Natural killer cell treated with Interleukin-12 subunit alpha and Interleukin-12 subunit beta and Interleukin-15 and Interleukin-18, amount 100 ng/mL, for 72 hours (primary cell): ENCODE measurements around the gene BANF2. TPM values are rescaled to one million over a fixed set of nuclear protein-coding genes. Genes with fewer than 3 reads are reported as not detected.

Experiments used
- ATAC-seq, 2 donors: fragments of 150-1000 bp; cut with Tn5 transposase in 1 of 2; sonication (Bioruptor Pico), chemical (Tn5 transposase) in 1 of 2; 2 replicates each; pipeline ENCODE4 v1.10.0; 2021
- DNase-seq: peaks from one replicate; pipeline ENCODE4 v3.0.0; 2022; ENCODE audit warnings: low spot score
- H3K27ac Mint-ChIP-seq, 2 donors: 1 replicate in 1 of 2; 2 replicates in 1 of 2; pipeline ENCODE4 v1.8.0; 2022; ENCODE audit warnings: mixed read lengths in 2 of 2, mild to moderate bottlenecking in 1 of 2, moderate library complexity in 1 of 2
- H3K27me3 Mint-ChIP-seq, 2 donors: 1 replicate in 1 of 2; 2 replicates in 1 of 2; pipeline ENCODE4 v1.8.0; 2022; ENCODE audit warnings: mixed read lengths in 2 of 2
- H3K36me3 Mint-ChIP-seq: one replicate; pipeline ENCODE4 v1.8.0; 2022; ENCODE audit warnings: mixed read lengths
- H3K4me1 Mint-ChIP-seq, 2 donors: 1 replicate in 1 of 2; 2 replicates in 1 of 2; pipeline ENCODE4 v1.8.0; 2022; ENCODE audit warnings: low read depth in 2 of 2, mixed read lengths in 2 of 2, mild to moderate bottlenecking in 1 of 2
- H3K4me3 Mint-ChIP-seq: one replicate; pipeline ENCODE4 v1.8.0; 2022; ENCODE audit warnings: mixed read lengths
- H3K9me3 Mint-ChIP-seq: 2 replicates; pipeline ENCODE4 v1.8.0; 2022; ENCODE audit warnings: mixed read lengths
- total RNA-seq, 2 donors: library from RNA; stranded (reverse); gene quantifications; one replicate each; pipeline ENCODE4 v1.2.3, GENCODE V29; 2022

Gene BANF2
- total RNA-seq, 2 donors from 2014 or later, result not detected

GRCh38 chr20:17682103-17682888, 17.5 kb upstream of the BANF2 start, which contains the start of gene RRBP1:
Gene RRBP1, minus strand, starts transcription at chr20:17682242. Its CDS starts 21,735 bp downstream, at chr20:17660507.
- peak; percentile 96 for ATAC-seq
- Mint-ChIP-seq H3K36me3 (no peaks in the 10 kb centered on the region), H3K27me3 (peaks cover 29 to 36% of the 10 kb centered on the region in 2 donors), H3K27ac (peak within 1 kb of the TSS; percentile 66 to 77), H3K9me3 (no peaks in the 10 kb centered on the region), H3K4me3 (peak within 1 kb of the TSS; percentile 85), H3K4me1 (peaks cover 31 to 33% of the 10 kb centered on the region in 2 donors)
- DNase-seq, result peak; percentile 99

DNA sequence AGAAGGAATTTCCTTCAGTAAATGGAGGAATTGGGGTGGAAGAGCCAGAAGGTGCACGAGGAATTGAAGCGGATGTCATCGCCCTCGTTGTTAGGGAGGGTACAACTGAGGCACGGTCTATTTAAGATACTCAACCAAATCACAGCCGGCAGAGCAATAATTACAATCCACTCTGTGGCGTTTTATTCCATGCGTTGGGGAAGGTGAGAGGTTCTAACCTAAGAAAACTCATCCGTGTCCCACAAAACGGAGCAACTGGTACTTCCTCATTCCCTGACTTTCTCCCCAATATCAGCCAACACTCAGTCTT, 16.9 kb upstream of the BANF2 start:
- Mint-ChIP-seq H3K9me3 (no peaks in the 10 kb centered on the region), H3K4me1 (peaks cover 33 to 34% of the 10 kb centered on the region in 2 donors), H3K36me3 (no peaks in the 10 kb centered on the region), H3K27ac (peak overlapping the region; percentile 66 to 77), H3K27me3 (peaks cover 34 to 42% of the 10 kb centered on the region in 2 donors), H3K4me3 (peak overlapping the region; percentile 85)
- no peak for DNase-seq
- no peak for ATAC-seq

DNA sequence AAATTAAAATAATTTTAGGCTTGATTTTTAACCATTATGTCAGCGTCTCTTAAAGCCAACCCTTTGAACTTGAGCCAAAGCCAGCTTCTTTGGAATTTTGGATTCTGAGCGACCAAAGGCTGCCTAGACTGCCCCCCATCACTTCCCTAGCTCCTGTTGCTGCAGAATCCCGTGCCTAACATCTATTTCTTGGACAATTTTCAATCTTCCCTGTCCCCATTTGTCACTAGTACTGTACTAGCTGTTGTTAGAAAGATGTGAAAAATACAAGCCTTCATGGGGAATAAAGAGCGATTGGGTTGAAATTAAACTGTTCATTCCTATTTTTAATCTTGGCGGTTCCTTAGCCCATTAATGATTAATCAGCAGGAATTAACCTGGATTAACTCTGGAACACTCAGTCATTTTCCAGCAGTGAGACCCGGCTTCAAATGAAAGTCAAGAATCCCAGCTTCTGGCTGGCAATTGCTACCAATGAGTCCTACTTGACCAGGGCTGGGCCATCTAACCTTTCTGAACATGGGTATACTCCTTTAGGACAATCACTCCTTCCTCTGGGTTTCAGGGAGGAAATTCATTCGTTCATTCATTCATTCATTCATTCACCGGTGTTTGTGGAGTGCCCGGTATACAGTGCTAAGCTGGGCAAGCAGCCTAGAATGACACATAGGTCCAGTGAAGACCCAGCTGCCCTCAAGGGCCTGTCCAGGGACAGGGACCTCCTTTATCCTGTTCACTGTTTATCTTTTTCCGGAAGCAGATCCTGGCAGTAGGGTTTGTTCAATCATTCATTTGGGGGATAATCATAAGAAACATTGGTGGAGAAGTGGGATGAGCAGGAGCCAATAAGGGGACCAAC, 16.3 kb upstream of the BANF2 start:
- Mint-ChIP-seq H3K4me3 (peak overlapping the region; percentile 85), H3K4me1 (peaks cover 28 to 30% of the 10 kb centered on the region in 2 donors), H3K36me3 (no peaks in the 10 kb centered on the region), H3K27me3 (peaks cover 37 to 48% of the 10 kb centered on the region in 2 donors), H3K9me3 (no peaks in the 10 kb centered on the region), H3K27ac (peak overlapping the region; percentile 9 to 66)
- ATAC-seq (no peak), DNase-seq (no peak)

DNA sequence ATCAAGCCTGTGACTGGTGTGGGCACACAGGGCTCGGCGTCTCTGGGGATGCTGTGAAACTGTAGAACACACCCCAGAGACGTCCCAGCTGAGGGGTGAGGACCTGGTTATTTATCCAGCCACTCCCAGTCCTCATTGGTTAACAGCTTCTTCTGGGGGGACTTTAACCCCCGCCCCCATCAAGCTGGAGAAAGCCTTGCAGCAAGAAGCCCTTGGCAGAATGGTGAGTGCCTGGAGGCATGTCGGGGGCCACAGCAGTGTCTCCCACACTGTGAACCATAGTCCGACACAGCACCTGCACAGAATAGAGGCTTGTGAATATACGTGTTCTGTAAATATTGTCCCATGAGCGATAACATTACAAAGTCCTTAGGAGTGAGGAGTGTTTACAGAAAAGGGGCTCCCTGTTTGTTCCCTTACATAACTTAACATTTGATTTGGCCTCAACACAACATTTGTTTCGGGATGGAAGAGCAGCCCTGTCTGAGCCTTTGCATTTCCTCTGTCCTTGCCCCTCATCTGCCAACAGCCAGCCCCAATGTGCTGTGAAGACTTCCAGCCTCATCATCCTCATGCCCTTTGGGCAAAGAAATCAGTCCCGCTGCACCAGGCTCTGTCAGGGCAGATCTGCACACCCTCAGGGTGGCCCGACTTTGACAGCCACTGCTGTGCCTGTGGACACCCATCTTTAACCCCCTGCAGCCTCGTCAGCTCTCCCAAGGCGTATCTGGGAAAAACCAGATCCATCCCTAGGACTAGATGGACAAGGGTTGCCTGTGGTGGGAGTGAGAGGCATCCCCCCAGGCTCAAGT, 15.5 kb upstream of the BANF2 start:
- Mint-ChIP-seq H3K4me3 (no peak overlapping the region), H3K9me3 (no peaks in the 10 kb centered on the region), H3K27ac (peak overlapping the region in 1 of 2 donors; percentile 9), H3K4me1 (peaks cover 23 to 27% of the 10 kb centered on the region in 2 donors), H3K27me3 (peaks cover 39 to 51% of the 10 kb centered on the region in 2 donors), H3K36me3 (no peaks in the 10 kb centered on the region)
- DNase-seq (no peak), ATAC-seq (no peak)

- no peak overlapping the region for H3K4me3 Mint-ChIP-seq
- no peak for DNase-seq
- H3K27ac Mint-ChIP-seq, result no peak overlapping the region
- H3K4me1 Mint-ChIP-seq, result peaks cover 14 to 18% of the 10 kb centered on the region in 2 donors
- no peaks in the 10 kb centered on the region for H3K9me3 Mint-ChIP-seq
- no peak for ATAC-seq
- H3K36me3 Mint-ChIP-seq, result no peaks in the 10 kb centered on the region
- peaks cover 44 to 51% of the 10 kb centered on the region in 2 donors for H3K27me3 Mint-ChIP-seq
Measured at GRCh38 chr20:17685168-17685567, 14.6 kb upstream of the BANF2 start.

DNA sequence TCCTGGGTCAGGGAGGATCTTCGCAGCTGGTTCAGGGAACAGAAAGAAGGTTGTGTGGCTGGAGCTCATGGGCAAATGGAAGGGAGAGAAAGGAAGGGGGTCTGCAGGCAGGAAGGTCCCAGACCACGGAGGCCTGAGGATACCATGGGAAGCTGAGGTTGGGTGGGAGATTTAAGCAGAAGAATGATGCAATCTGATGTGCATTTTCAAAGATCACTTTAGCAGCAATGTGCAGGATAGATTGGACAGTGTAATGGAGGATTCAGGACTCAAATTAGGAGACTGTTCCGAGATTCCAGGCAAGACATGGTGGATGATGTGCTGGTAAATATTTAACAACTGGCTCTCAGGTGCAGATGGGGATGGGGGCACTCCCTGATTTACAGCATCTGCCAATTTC, 12.0 kb upstream of the BANF2 start:
- ATAC-seq, result no peak
- Mint-ChIP-seq H3K36me3 (no peaks in the 10 kb centered on the region), H3K4me3 (no peak overlapping the region), H3K27me3 (peaks cover 49 to 59% of the 10 kb centered on the region in 2 donors), H3K9me3 (no peaks in the 10 kb centered on the region), H3K4me1 (peaks cover 8 to 12% of the 10 kb centered on the region in 2 donors), H3K27ac (no peak overlapping the region)
- no peak for DNase-seq

- Mint-ChIP-seq H3K36me3 (no peaks in the 10 kb centered on the region), H3K4me3 (no peak overlapping the region), H3K27me3 (peaks cover 42 to 57% of the 10 kb centered on the region in 2 donors), H3K9me3 (no peaks in the 10 kb centered on the region), H3K27ac (no peak overlapping the region), H3K4me1 (peaks cover 0 to 6% of the 10 kb centered on the region in 2 donors)
- no peak for DNase-seq
- no peak for ATAC-seq
Measured at GRCh38 chr20:17688965-17689364, 10.8 kb upstream of the BANF2 start.

- Mint-ChIP-seq H3K9me3 (no peaks in the 10 kb centered on the region), H3K27ac (no peak overlapping the region), H3K27me3 (peaks cover 38 to 52% of the 10 kb centered on the region in 2 donors), H3K4me3 (no peak overlapping the region), H3K36me3 (no peaks in the 10 kb centered on the region), H3K4me1 (peaks cover 0 to 6% of the 10 kb centered on the region in 2 donors)
- DNase-seq (no peak), ATAC-seq (no peak)
Measured at GRCh38 chr20:17690144-17690543, 9.6 kb upstream of the BANF2 start.

GRCh38 chr20:17691758-17692157, 8.0 kb upstream of the BANF2 start:
- DNase-seq (no peak), ATAC-seq (no peak)
- Mint-ChIP-seq H3K9me3 (no peaks in the 10 kb centered on the region), H3K4me3 (no peak overlapping the region), H3K27me3 (peaks cover 26 to 40% of the 10 kb centered on the region in 2 donors), H3K4me1 (peaks cover 0 to 6% of the 10 kb centered on the region in 2 donors), H3K36me3 (no peaks in the 10 kb centered on the region), H3K27ac (no peak overlapping the region)

DNA sequence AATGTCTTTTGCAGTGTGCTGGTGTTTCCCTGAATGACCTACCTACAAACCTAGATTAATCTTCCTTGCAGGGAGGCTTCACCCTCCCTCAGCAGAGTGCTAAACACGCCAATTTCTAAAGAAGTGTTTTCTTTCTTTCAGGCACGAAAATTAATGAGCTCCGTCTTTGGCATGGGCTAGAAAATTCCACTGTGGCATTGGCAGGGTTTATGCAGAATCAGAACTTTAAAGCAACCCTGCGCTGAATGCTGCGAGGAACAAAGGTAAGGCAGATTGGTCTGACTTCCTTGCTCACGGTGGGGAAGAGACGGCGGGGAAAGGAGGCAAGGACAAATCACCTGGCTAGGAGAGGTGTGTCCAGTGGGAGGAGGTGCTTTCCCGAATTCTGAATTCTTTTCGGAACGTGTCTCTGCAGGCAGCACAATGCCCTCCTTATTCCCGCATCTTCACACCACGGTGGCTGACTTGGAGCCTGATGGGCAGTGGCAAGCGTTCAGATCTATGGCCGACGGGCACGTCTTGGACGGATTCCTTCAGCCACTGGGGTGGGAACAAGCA, 6.2 kb upstream of the BANF2 start:
- DNase-seq (no peak), ATAC-seq (no peak)
- H3K4me3 Mint-ChIP-seq, result no peak overlapping the region
- no peaks in the 10 kb centered on the region for H3K9me3 Mint-ChIP-seq
- peaks cover 9 to 26% of the 10 kb centered on the region in 2 donors for H3K27me3 Mint-ChIP-seq
- no peaks in the 10 kb centered on the region for H3K4me1 Mint-ChIP-seq
- no peak overlapping the region for H3K27ac Mint-ChIP-seq
- no peaks in the 10 kb centered on the region for H3K36me3 Mint-ChIP-seq

GRCh38 chr20:17694767-17695166, 5.0 kb upstream of the BANF2 start:
- Mint-ChIP-seq H3K4me3 (no peak overlapping the region), H3K36me3 (no peaks in the 10 kb centered on the region), H3K27me3 (peaks cover 6 to 20% of the 10 kb centered on the region in 2 donors), H3K27ac (no peak overlapping the region), H3K9me3 (no peaks in the 10 kb centered on the region), H3K4me1 (no peaks in the 10 kb centered on the region)
- DNase-seq (no peak), ATAC-seq (no peak)

DNA sequence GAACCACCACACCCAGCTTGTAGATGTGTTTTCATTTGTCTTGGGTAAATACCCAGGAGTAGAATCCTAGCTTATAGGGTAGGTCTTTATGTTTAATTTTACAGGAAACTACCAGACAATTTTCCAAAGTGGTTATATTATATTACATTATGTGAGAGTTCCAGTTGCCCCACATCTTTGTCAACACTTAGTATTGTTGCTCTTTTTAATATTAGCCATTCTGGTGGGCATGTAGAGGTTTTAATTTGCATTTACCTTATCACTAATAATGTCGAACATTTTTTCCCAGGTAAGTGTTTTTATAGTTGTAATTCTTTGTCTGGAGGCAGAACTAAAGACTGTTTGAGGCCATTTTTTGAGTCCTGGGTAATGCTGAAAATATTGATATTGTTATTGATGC, 3.5 kb upstream of the BANF2 start:
- H3K9me3 Mint-ChIP-seq, result no peaks in the 10 kb centered on the region
- H3K4me1 Mint-ChIP-seq, result no peaks in the 10 kb centered on the region
- H3K4me3 Mint-ChIP-seq, result no peak overlapping the region
- DNase-seq, result no peak
- no peaks in the 10 kb centered on the region for H3K36me3 Mint-ChIP-seq
- ATAC-seq, result no peak
- H3K27me3 Mint-ChIP-seq, result peaks cover 6 to 12% of the 10 kb centered on the region in 2 donors
- H3K27ac Mint-ChIP-seq, result no peak overlapping the region

GRCh38 chr20:17697171-17697570, 2.6 kb upstream of the BANF2 start:
- ATAC-seq (no peak), DNase-seq (no peak)
- Mint-ChIP-seq H3K9me3 (no peaks in the 10 kb centered on the region), H3K4me3 (no peak overlapping the region), H3K27me3 (peaks cover 6% of the 10 kb centered on the region in 2 donors), H3K36me3 (no peaks in the 10 kb centered on the region), H3K27ac (peak overlapping the region in 1 of 2 donors; percentile 52), H3K4me1 (no peaks in the 10 kb centered on the region)
